NCI-H1694 (cell line): ENCODE measurements around the gene VASN.

Experiments used
- DNase-seq: peaks from one replicate; lab custom pipeline; 2025; lab: John Stamatoyannopoulos, UW

VASN gene

DNA sequence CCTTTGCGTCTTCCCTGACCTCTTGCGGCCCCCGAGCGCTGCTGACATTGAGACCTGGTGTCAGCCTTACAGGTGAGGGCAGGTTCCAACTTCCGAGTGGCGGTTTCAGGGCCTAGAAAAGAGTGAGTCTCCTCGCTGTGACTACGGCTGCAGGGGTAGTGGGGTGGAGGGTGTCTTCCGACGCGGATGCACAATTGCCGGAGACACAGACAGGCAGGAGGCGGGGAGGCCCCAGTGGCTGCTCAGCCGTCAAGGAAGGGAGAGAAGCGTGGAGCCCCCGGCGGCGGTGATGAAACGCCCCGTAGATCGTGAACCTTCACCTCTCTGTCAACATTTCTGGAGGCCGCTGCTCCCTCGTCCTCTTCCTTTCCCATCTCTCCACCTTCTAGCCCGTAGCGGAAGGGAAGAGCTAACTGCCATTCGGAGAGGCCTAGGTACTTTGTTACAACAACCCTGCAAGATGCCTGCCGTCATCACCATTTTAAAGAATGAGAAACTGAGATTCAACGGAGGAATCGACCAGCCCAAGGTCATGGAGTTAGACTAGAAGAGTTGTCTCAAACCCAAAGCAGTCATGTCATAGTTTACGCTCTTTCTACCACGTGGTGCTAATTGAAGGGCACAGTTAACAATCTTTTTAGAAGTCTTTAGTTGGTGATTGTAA lies 54.5 kb downstream of the VASN start:
- DNase-seq: no peak

GRCh38 chr16:4426722-4427372 lies 55.2 kb downstream of the VASN start:
- DNase-seq: no peak

- DNase-seq: no peak
Observed at GRCh38 chr16:4428500-4428899, 56.9 kb downstream of the VASN start.

DNA sequence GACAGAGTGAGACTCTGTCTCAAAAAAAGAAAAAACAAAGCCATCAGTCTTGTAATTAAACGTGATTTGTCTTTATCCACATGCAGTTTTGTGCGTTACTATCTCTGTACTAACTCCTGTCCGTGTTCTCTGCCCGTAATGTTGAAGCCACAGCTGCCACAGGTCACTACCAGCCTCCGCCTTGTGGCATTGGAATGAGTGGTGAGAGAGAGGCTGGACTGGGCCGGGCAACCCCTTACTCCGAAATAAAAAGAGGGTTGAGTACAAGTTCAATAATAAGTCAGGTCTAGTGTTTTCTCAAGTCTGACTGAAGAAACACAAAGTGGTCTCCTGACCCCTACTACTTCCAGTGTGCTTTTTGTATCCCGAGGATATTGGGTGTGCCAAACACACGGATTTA lies 59.4 kb downstream of the VASN start:
- DNase-seq: no peak
